IPS-18c (cell line): ENCODE measurements around the gene KIF26A.

Experiments
- H3K4me3 ChIP-seq: 2 replicates; pipeline ENCODE4 v1.7.0; 2013; ENCODE audit warnings: low read depth, mild to moderate bottlenecking, low read length, moderate library complexity; ENCODE audit not compliant: insufficient read depth
- H3K9me3 ChIP-seq: one replicate; pipeline ENCODE4 v1.6.1; 2013; ENCODE audit warnings: mild to moderate bottlenecking, low read length, moderate library complexity; ENCODE audit not compliant: control insufficient read depth, insufficient read depth

The KIF26A gene

GRCh38 chr14:104211741-104212140 is 73.4 kb downstream of the KIF26A start:
- H3K4me3 ChIP-seq = no peak overlapping the region

GRCh38 chr14:104212206-104213095 is 74.1 kb downstream of the KIF26A start:
- Histone ChIP-seq H3K9me3 (no peaks in the 10 kb centered on the region), H3K4me3 (no peak overlapping the region)

More at GRCh38 chr14:104211741-104212140, 73.4 kb downstream of the KIF26A start:
- no peaks in the 10 kb centered on the region for H3K9me3 ChIP-seq

GRCh38 chr14:104213301-104214034 is 75.1 kb downstream of the KIF26A start:
- H3K4me3 ChIP-seq = no peak overlapping the region
- no peaks in the 10 kb centered on the region for H3K9me3 ChIP-seq

- Histone ChIP-seq H3K4me3 (no peak overlapping the region), H3K9me3 (no peaks in the 10 kb centered on the region)
Measured at GRCh38 chr14:104214431-104215218, 76.2 kb downstream of the KIF26A start.

GRCh38 chr14:104215706-104216334 is 77.4 kb downstream of the KIF26A start:
- Histone ChIP-seq H3K4me3 (no peak overlapping the region), H3K9me3 (no peaks in the 10 kb centered on the region)

GRCh38 chr14:104216457-104216856 is 78.1 kb downstream of the KIF26A start:
- Histone ChIP-seq H3K4me3 (no peak overlapping the region), H3K9me3 (no peaks in the 10 kb centered on the region)

- H3K4me3 ChIP-seq = no peak overlapping the region
- no peaks in the 10 kb centered on the region for H3K9me3 ChIP-seq
Measured at GRCh38 chr14:104217486-104218360, 79.3 kb downstream of the KIF26A start.

- H3K4me3 ChIP-seq = no peak overlapping the region
- H3K9me3 ChIP-seq = no peaks in the 10 kb centered on the region
Measured at GRCh38 chr14:104218361-104219180, 80.2 kb downstream of the KIF26A start.

- Histone ChIP-seq H3K4me3 (no peak overlapping the region), H3K9me3 (no peaks in the 10 kb centered on the region)
Measured at GRCh38 chr14:104219731-104220214, 81.4 kb downstream of the KIF26A start.

- no peak overlapping the region for H3K4me3 ChIP-seq
- no peaks in the 10 kb centered on the region for H3K9me3 ChIP-seq
Measured at GRCh38 chr14:104220215-104221070, 82.1 kb downstream of the KIF26A start.

- H3K4me3 ChIP-seq = no peak overlapping the region
- no peaks in the 10 kb centered on the region for H3K9me3 ChIP-seq
Measured at GRCh38 chr14:104221071-104221625, 82.8 kb downstream of the KIF26A start.

GRCh38 chr14:104221636-104222369 is 83.4 kb downstream of the KIF26A start:
- no peaks in the 10 kb centered on the region for H3K9me3 ChIP-seq
- H3K4me3 ChIP-seq = no peak overlapping the region

GRCh38 chr14:104222396-104223036 is 84.1 kb downstream of the KIF26A start:
- Histone ChIP-seq H3K4me3 (no peak overlapping the region), H3K9me3 (peaks cover 2% of the 10 kb centered on the region)
